GM12891 (cell line): ENCODE measurements around the gene EIF4G3.

Source experiments
- DNase-seq: peaks from one replicate; pipeline ENCODE4 v3.0.0; 2011; ENCODE audit warnings: low spot score; ENCODE audit not compliant: insufficient read length
- FAIRE-seq: peaks from 2 replicates; lab custom pipeline; 2011; peaks lifted over from hg19 to GRCh38; lab: Jason Lieb, UNC
- PAX5 ChIP-seq: IDR thresholded peaks from 2 replicates; pipeline ENCODE4 v1.6.1; 2011; ENCODE audit warnings: low read length, moderate library complexity, mild to moderate bottlenecking; ENCODE audit not compliant: insufficient read depth, severe bottlenecking
- POLR2A ChIP-seq: IDR thresholded peaks from 2 replicates; pipeline ENCODE4 v1.6.1; 2011; ENCODE audit warnings: low read depth, low read length, control low read depth
- POLR2AphosphoS5 ChIP-seq: IDR thresholded peaks from 2 replicates; pipeline ENCODE4 v1.6.1; 2011; ENCODE audit warnings: low read depth, low read length, control low read depth
- POU2F2 ChIP-seq: IDR thresholded peaks from 2 replicates; pipeline ENCODE4 v1.6.1; 2011; ENCODE audit warnings: low read depth, mild to moderate bottlenecking, control low read depth, low read length, moderate library complexity
- SPI1 ChIP-seq: IDR thresholded peaks from 2 replicates; pipeline ENCODE4 v1.6.1; 2011; ENCODE audit warnings: low read depth, low read length, control low read depth
- TAF1 ChIP-seq: IDR thresholded peaks from 2 replicates; pipeline ENCODE4 v1.6.1; 2011; ENCODE audit warnings: low read depth, low read length, control low read depth

The EIF4G3 gene

DNA sequence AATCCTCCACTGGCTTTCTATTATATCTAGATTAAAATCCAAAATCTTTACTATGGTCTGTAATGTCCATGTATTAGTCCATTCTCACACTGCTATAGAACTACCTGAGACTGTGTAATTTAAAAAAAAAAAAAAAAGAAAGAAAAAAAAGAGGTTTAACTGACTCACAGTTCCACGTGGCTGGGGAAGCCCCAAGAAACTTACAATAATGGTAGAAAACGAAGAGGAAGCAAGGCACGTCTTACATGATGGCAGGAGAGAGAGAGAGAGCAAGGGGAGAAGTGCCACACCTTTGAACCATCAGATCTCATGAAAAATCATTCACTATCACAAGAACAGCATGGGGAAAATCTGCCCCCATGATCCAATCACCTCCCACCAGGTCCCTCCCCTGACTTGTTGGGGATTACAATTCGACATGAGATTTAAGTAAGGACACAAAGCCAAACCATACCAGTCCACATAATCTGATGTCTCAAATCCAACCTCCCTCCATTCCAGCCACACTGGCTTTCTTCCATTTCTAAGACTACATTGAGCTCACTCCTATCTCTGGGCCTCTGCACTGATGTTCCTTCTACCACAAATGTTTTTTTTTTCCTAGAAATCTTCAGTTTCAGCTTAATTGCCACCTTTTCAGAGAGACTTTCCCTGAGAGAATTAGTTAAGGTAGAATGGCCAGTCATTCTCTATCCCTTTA is 92.4 kb downstream of the EIF4G3 start:
- FAIRE-seq (no peak), DNase-seq (no peak)
- TF ChIP-seq SPI1 (no peak), TAF1 (no peak), POLR2A (no peak), POLR2AphosphoS5 (no peak), PAX5 (no peak), POU2F2 (no peak)

GRCh38 chr1:21082073-21082472 is 94.6 kb downstream of the EIF4G3 start:
- no peak for TF ChIP-seq POU2F2
- no peak for TF ChIP-seq TAF1
- TF ChIP-seq POLR2A: no peak
- no peak for TF ChIP-seq POLR2AphosphoS5
- no peak for TF ChIP-seq PAX5
- no peak for TF ChIP-seq SPI1
- DNase-seq (no peak), FAIRE-seq (no peak)

GRCh38 chr1:21077085-21077484 is 99.6 kb downstream of the EIF4G3 start:
- no peak for TF ChIP-seq TAF1
- TF ChIP-seq SPI1: no peak
- no peak for DNase-seq
- no peak for FAIRE-seq

DNA sequence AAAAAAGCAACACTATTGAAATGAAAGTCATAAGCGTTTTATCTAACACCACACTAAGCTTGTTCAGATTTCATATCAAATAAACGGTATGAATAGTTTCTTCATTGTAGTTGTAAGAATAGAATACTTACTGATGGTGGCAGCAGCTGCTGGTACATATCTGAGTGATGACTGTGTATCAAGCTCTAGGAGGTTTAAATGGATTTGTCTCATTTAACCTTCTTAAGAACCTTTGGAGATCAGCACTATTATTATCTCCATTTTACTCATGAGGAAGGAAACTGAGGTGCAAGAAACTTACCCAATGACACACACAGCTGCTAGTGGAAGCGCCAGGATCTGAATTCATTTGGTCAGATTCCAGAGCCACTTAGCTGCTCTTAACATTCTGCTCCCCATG is 104.0 kb downstream of the EIF4G3 start:
- TF ChIP-seq SPI1 (no peak), PAX5 (no peak), POLR2AphosphoS5 (no peak), TAF1 (no peak), POU2F2 (no peak), POLR2A (no peak)
- DNase-seq (no peak), FAIRE-seq (no peak)

DNA sequence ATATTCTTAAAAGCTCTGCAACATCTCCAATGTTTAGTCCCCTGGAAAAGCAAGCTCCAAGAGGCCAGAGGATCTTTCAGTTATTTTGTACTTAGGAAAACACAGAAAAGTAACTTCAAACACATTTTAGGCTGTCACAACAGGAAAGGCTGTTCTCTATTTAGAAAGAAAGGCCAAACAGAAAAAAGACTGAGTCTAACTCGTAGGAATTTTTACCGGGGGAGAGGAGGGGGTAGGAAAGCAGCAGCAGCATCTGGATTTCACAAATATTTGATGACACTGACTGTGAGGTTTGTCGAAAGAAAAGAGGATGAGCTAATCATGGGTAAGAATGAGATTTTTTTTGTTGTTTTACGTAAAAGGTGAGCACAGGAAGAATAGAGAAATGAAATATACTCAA is 107.1 kb downstream of the EIF4G3 start:
- no peak for FAIRE-seq
- no peak for DNase-seq
- TF ChIP-seq POU2F2: no peak
- TF ChIP-seq TAF1: no peak
- TF ChIP-seq POLR2AphosphoS5: no peak

GRCh38 chr1:21068937-21069336 is 107.8 kb downstream of the EIF4G3 start:
- FAIRE-seq (no peak), DNase-seq (no peak)
- TF ChIP-seq PAX5 (no peak), SPI1 (no peak), POLR2AphosphoS5 (no peak), TAF1 (no peak)

DNA sequence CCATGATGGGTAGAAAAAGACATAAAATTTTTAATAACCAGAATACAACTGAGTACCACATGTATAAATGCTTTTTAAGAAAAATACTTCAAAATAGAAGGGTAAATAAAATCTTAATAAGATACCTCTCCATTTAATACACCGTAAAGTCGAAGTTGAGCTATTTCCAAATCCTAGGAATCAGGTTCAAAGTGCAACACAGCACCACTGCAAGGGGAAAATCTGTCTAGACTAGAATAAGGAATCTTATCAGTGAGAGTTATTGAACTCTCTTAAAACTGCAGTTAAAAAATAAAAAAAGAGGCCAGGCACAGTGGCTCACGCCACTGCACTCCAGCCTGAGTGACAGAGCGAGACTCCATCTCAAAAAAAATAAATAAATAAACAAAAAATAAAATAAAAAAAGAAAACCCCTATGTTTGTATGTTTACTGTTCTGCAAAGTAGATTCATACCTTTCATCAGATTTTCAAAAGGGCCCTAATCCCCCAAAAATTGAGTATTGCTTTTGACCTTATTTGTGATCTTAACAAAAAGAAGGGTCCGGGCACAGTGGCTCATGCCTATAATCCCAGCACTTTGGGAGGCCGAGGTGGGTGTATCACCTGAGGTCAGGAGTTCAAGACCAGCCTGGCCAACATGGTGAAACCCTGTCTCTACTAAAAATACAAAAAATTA is 109.0 kb downstream of the EIF4G3 start:
- DNase-seq (no peak), FAIRE-seq (no peak)
- TF ChIP-seq PAX5: no peak
- no peak for TF ChIP-seq POLR2A
- TF ChIP-seq SPI1: no peak
- TF ChIP-seq POLR2AphosphoS5: no peak
- TF ChIP-seq POU2F2: no peak
- no peak for TF ChIP-seq TAF1

DNA sequence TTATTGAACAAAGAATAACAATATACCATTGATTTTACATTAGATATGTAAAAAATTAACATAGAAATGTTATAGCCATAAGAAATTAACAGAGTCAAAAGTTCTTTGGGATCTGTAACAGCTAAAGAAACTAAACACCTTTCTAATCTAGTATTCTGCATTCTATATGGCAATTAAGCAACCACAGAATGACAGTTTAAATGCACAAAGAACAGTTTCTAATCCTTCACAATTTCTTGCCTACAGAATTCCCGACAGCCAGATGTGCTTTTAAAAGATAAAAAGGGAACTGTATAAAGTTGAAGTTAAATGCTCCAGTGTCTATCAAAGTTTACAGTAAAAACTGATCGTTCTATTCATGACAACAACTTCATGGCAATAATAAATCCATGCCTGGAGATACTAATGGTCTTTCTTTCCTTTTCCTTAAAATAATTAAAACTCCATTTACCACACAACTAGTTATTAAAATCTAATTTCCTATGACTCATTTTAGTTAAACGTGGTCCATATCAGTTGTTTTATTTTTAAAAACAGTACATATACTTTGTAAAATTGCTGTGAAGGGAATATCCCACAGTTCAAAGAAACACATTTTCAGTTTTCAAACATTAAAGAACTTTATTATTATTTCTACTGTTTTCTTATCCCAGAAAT is 110.2 kb downstream of the EIF4G3 start:
- TF ChIP-seq TAF1 (no peak), PAX5 (no peak), SPI1 (no peak), POLR2AphosphoS5 (no peak), POU2F2 (no peak), POLR2A (no peak)
- FAIRE-seq: peak; percentile 51
- DNase-seq: no peak

GRCh38 chr1:21065851-21066250 is 110.8 kb downstream of the EIF4G3 start:
- TF ChIP-seq SPI1 (no peak), POLR2A (no peak)
- DNase-seq (no peak), FAIRE-seq (no peak)

DNA sequence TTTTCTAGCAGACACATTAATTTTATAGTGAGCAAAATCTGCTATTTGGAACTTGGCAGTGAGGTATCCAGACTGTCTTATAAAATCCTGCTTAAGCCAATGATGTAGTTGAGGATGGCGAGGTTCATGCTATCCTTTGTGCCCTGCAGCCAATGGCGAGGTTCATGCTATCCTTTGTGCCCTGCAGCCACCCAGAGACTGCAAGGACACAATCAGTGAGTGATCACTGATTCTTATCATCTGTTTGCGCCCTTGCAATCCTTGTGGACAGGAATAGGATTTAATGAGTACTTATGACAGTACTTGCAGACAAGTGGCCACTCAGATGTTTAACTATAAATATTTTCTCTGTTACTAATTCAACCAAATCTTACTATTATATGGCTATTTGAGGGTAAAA is 112.6 kb downstream of the EIF4G3 start:
- no peak for FAIRE-seq
- no peak for DNase-seq
- TF ChIP-seq TAF1: no peak
- TF ChIP-seq POLR2AphosphoS5: no peak
- no peak for TF ChIP-seq PAX5
- no peak for TF ChIP-seq SPI1
- TF ChIP-seq POU2F2: no peak
- TF ChIP-seq POLR2A: no peak
